Memory B cell (primary cell): ENCODE data around the gene ATP9A.

Source experiments
- ATAC-seq: fragments of 150-1000 bp; cut with Tn5 transposase; 2 replicates; pipeline ENCODE4 v1.10.0; 2021; ENCODE audit warnings: low read depth, mild to moderate bottlenecking, moderate library complexity
- DNase-seq, 2 donors: peaks; one replicate each; pipeline ENCODE4 v3.0.0; 2022; ENCODE audit warnings: low spot score in 2 of 2
- H3K27ac Mint-ChIP-seq: one replicate; pipeline ENCODE4 v1.8.0; 2022; ENCODE audit warnings: mild to moderate bottlenecking, moderate library complexity, mixed read lengths
- H3K27me3 Mint-ChIP-seq: one replicate; pipeline ENCODE4 v1.8.0; 2022; ENCODE audit warnings: mixed read lengths
- H3K36me3 Mint-ChIP-seq: one replicate; pipeline ENCODE4 v1.8.0; 2022; ENCODE audit warnings: mild to moderate bottlenecking, mixed read lengths
- H3K4me1 Mint-ChIP-seq: one replicate; pipeline ENCODE4 v1.8.0; 2022; ENCODE audit warnings: mixed read lengths
- H3K4me3 Mint-ChIP-seq: one replicate; pipeline ENCODE4 v1.8.0; 2022; ENCODE audit warnings: mild to moderate bottlenecking, moderate library complexity, mixed read lengths
- H3K9me3 Mint-ChIP-seq: one replicate; pipeline ENCODE4 v1.8.0; 2022; ENCODE audit warnings: mixed read lengths

Gene ATP9A

DNA sequence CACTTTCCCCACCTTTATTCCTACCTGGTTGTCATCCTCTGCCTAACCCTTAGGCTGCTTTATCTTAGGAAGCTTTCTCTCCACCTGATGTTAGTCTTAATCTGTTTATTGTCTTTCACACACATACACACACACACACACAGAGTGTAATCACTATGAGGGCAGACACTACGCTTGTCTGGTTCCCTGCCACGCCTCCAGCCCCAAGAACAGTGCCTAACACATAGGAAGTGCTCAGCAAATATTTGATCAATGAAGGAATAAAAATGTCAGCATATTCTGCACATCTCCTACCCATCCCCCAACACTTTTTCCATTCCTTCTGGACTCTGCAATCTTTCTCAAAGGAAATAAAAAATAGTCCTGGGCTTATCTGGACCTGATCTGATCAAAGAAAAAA lies 174.6 kb downstream of the ATP9A start:
- H3K36me3 Mint-ChIP-seq: peaks cover 2% of the 10 kb centered on the region
- H3K27ac Mint-ChIP-seq: no peak overlapping the region
- no peaks in the 10 kb centered on the region for H3K9me3 Mint-ChIP-seq
- DNase-seq (no peak), ATAC-seq (no peak)
- H3K27me3 Mint-ChIP-seq: peaks cover 9% of the 10 kb centered on the region
- H3K4me1 Mint-ChIP-seq: peaks cover 10% of the 10 kb centered on the region
- no peak overlapping the region for H3K4me3 Mint-ChIP-seq

DNA sequence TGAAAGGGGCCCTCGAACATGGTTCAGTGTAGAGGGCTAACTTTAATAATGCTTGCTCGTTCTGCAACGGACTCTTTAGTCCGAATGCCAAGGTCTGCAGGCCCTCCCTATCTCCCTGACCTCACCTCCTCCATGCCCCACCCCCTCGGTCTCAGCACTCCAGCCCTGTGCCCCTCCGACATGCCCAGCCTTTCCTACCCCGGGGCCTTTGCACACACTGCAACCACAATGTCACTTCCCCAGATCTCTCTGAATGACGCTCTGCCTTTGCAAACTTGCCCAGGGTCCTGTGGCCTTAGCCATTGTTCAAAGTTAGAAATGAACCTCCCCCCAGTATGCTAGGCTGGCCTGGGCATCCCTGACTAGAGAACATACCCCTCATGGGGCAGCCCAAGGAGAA lies 175.6 kb downstream of the ATP9A start:
- peaks cover 8% of the 10 kb centered on the region for H3K27me3 Mint-ChIP-seq
- ATAC-seq (no peak), DNase-seq (no peak)
- no peak overlapping the region for H3K27ac Mint-ChIP-seq
- peaks cover 2% of the 10 kb centered on the region for H3K36me3 Mint-ChIP-seq
- H3K9me3 Mint-ChIP-seq: no peaks in the 10 kb centered on the region
- H3K4me3 Mint-ChIP-seq: no peak overlapping the region
- H3K4me1 Mint-ChIP-seq: peaks cover 10% of the 10 kb centered on the region

DNA sequence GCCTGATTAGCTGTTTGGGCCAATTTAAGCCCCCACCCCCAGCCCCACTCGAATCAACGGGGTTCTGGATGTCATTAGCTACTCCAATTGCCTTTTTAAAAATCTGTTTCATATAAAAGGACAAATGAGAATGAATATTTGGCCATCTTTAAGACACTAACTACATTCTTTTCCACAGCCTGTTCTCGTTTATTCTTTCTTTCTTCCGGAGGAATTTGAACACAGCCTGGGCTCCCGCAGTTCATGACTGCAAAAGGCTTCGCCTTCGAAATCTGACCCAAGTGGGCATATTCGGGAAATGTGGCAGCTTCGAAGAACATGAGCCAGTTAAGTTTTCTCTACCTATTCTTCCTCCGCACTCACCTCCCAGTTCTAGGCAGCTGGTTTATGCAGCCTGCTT lies 176.3 kb downstream of the ATP9A start:
- Mint-ChIP-seq H3K27ac (no peak overlapping the region), H3K4me3 (no peak overlapping the region), H3K4me1 (peaks cover 10% of the 10 kb centered on the region), H3K27me3 (peaks cover 8% of the 10 kb centered on the region), H3K36me3 (peaks cover 2% of the 10 kb centered on the region), H3K9me3 (no peaks in the 10 kb centered on the region)
- no peak for DNase-seq
- no peak for ATAC-seq

- no peak overlapping the region for H3K4me3 Mint-ChIP-seq
- H3K9me3 Mint-ChIP-seq: no peaks in the 10 kb centered on the region
- no peak for DNase-seq
Observed at GRCh38 chr20:51588762-51589161, 179.4 kb downstream of the ATP9A start.

DNA sequence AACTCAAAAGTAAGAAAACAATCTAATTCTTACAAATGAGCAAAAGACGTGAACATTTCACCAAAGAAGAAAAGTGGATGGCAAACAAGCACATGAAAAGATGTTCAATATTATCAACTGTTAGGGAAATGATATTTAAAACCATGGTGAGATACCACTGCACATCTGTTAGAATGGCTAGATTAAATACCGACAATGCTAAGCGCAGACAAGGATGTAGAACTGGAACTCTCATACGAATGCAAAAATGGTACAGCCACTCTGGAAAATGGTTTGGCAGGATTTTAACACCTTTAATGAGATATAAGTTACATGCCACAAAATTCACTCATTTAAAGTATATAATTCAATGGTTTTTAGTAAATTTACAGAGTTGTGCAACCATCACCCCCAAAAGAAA lies 181.0 kb downstream of the ATP9A start:
- ATAC-seq: no peak
- Mint-ChIP-seq H3K4me3 (no peak overlapping the region), H3K27ac (no peak overlapping the region), H3K27me3 (peaks cover 10% of the 10 kb centered on the region), H3K4me1 (peaks cover 9% of the 10 kb centered on the region), H3K36me3 (no peaks in the 10 kb centered on the region), H3K9me3 (no peaks in the 10 kb centered on the region)
- no peak for DNase-seq

More at GRCh38 chr20:51588762-51589161, 179.4 kb downstream of the ATP9A start:
- ATAC-seq: no peak
- Mint-ChIP-seq H3K4me1 (peaks cover 9% of the 10 kb centered on the region), H3K27me3 (peaks cover 13% of the 10 kb centered on the region), H3K27ac (no peak overlapping the region), H3K36me3 (peaks cover 2% of the 10 kb centered on the region)

DNA sequence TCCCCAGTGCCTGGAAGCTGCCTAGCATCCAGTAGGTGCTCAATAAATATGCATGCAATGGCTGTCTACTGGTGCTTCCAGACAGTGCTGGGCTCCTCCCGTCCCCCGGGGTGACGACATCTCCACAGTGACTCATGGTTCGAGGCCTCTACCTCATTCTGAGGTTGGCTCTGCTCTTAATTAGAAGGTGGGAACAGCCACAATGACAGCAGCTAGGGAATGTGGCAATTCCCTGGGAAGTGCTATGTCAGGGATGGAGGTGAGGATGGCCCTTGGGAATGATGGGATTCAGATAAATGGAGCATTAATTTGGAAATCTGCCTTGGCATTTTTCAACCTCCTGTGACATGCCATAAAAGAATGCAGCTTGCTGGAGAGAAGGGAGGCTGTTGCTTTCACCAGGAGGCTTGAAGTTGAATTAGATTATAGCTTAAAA lies 182.2 kb downstream of the ATP9A start:
- H3K36me3 Mint-ChIP-seq: no peaks in the 10 kb centered on the region
- no peak overlapping the region for H3K27ac Mint-ChIP-seq
- H3K27me3 Mint-ChIP-seq: peaks cover 10% of the 10 kb centered on the region
- ATAC-seq (no peak), DNase-seq (no peak)
- H3K4me1 Mint-ChIP-seq: peaks cover 11% of the 10 kb centered on the region
- H3K9me3 Mint-ChIP-seq: no peaks in the 10 kb centered on the region
- no peak overlapping the region for H3K4me3 Mint-ChIP-seq

DNA sequence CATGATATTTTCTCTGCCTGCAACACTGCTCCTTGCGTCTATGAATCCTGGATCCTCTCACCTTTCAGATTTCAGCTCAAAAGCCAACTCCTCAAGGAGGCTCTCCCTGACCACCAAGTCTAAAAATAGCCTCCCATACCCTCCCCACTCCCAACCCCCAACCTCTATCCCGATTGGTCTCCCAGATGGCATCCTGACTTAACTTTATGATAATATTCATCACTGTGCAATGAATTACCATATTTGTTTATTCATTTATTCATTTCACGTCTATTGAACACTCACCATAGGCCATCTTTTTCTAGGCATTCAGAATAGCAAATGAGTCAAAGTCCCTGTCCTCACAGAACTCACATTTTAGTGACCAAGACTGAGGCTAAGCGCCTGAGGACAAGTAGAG lies 183.0 kb downstream of the ATP9A start:
- peaks cover 10% of the 10 kb centered on the region for H3K27me3 Mint-ChIP-seq
- DNase-seq: no peak
- peaks cover 15% of the 10 kb centered on the region for H3K4me1 Mint-ChIP-seq
- H3K4me3 Mint-ChIP-seq: no peak overlapping the region
- H3K9me3 Mint-ChIP-seq: no peaks in the 10 kb centered on the region
- no peaks in the 10 kb centered on the region for H3K36me3 Mint-ChIP-seq
- no peak overlapping the region for H3K27ac Mint-ChIP-seq
- no peak for ATAC-seq

DNA sequence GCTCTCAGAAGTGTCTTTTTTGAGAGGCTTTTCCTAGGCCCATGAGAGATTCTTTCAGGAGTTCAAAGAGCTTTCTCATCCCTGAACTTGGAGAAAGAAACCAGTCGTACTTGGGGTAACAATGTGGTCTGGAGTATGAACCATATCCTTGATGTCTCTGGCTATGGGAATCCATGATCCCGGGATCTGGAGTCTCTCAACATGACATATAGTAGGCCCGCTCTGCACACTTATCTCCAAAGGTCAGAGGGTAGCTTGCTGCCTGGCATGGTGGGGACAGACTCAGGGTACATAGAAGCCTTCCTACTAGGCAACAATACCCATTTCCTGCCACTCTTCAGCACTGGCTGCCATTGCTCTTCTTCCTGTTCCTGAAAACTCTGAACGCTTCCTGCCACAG lies 183.5 kb downstream of the ATP9A start:
- peaks cover 15% of the 10 kb centered on the region for H3K4me1 Mint-ChIP-seq
- no peaks in the 10 kb centered on the region for H3K9me3 Mint-ChIP-seq
- DNase-seq (no peak), ATAC-seq (no peak)
- no peak overlapping the region for H3K4me3 Mint-ChIP-seq
- H3K27me3 Mint-ChIP-seq: peaks cover 12% of the 10 kb centered on the region
- no peaks in the 10 kb centered on the region for H3K36me3 Mint-ChIP-seq
- H3K27ac Mint-ChIP-seq: no peak overlapping the region

GRCh38 chr20:51584116-51584515 lies 184.1 kb downstream of the ATP9A start:
- Mint-ChIP-seq H3K27me3 (peaks cover 14% of the 10 kb centered on the region), H3K4me3 (no peak overlapping the region), H3K4me1 (peaks cover 15% of the 10 kb centered on the region), H3K27ac (no peak overlapping the region), H3K36me3 (no peaks in the 10 kb centered on the region), H3K9me3 (no peaks in the 10 kb centered on the region)
- DNase-seq: no peak
- ATAC-seq: no peak

GRCh38 chr20:51583499-51583898 lies 184.7 kb downstream of the ATP9A start:
- Mint-ChIP-seq H3K4me1 (peaks cover 15% of the 10 kb centered on the region), H3K4me3 (no peak overlapping the region), H3K27ac (no peak overlapping the region), H3K27me3 (peaks cover 14% of the 10 kb centered on the region), H3K36me3 (no peaks in the 10 kb centered on the region), H3K9me3 (no peaks in the 10 kb centered on the region)
- DNase-seq (no peak), ATAC-seq (no peak)

GRCh38 chr20:51583073-51583472 lies 185.1 kb downstream of the ATP9A start:
- DNase-seq (no peak), ATAC-seq (no peak)
- peaks cover 11% of the 10 kb centered on the region for H3K27me3 Mint-ChIP-seq
- no peaks in the 10 kb centered on the region for H3K9me3 Mint-ChIP-seq
- H3K4me3 Mint-ChIP-seq: no peak overlapping the region
- H3K4me1 Mint-ChIP-seq: peaks cover 15% of the 10 kb centered on the region
- H3K27ac Mint-ChIP-seq: no peak overlapping the region
- no peaks in the 10 kb centered on the region for H3K36me3 Mint-ChIP-seq

GRCh38 chr20:51581571-51581970 lies 186.6 kb downstream of the ATP9A start:
- ATAC-seq: no peak
- Mint-ChIP-seq H3K36me3 (no peaks in the 10 kb centered on the region), H3K27me3 (peaks cover 11% of the 10 kb centered on the region), H3K4me1 (peaks cover 13% of the 10 kb centered on the region), H3K27ac (no peak overlapping the region), H3K9me3 (no peaks in the 10 kb centered on the region), H3K4me3 (no peak overlapping the region)
- no peak for DNase-seq

DNA sequence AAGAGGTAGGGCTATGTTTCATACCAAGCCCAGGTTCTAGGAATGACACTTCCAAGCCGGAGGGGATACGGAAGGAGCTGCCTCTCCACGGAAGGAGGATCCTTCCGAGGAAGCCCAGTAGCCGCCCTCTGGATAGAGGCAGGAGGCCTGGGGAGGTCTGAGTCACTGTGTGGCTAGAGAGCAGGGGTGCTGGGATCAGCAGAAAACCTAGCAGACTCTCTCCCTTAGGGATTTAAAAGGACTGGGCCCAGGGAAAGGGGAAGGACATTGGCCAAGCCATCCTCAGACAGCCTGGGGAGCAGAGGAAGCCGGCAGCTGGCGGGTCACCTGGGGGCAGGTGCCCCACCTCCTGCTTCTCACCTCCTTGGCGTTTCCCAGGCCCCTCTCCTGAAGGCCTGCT lies 189.1 kb downstream of the ATP9A start:
- Mint-ChIP-seq H3K36me3 (no peaks in the 10 kb centered on the region), H3K4me3 (no peak overlapping the region), H3K27ac (no peak overlapping the region), H3K4me1 (peaks cover 7% of the 10 kb centered on the region), H3K27me3 (peaks cover 6% of the 10 kb centered on the region), H3K9me3 (peaks cover 4% of the 10 kb centered on the region)
- DNase-seq: no peak
- no peak for ATAC-seq

DNA sequence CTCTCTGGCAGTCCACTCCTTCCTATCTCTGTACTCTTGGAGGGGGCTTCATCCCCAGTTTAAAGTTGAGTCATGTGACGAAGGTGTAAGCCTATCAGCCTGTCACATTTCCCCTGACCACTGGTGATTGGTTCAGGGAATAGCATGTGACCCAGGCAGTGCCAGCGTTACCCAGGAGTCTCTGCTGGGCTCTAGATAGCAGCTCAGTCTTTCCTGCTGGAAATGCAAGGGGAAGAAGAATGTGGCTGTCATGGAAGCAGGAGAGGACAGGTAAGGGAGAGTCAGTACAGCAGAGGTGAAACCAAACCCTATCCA lies 190.1 kb downstream of the ATP9A start:
- no peak for DNase-seq
- Mint-ChIP-seq H3K4me1 (peaks cover 7% of the 10 kb centered on the region), H3K27ac (no peak overlapping the region), H3K9me3 (peaks cover 4% of the 10 kb centered on the region), H3K27me3 (peaks cover 6% of the 10 kb centered on the region), H3K4me3 (no peak overlapping the region), H3K36me3 (no peaks in the 10 kb centered on the region)
- ATAC-seq: no peak

DNA sequence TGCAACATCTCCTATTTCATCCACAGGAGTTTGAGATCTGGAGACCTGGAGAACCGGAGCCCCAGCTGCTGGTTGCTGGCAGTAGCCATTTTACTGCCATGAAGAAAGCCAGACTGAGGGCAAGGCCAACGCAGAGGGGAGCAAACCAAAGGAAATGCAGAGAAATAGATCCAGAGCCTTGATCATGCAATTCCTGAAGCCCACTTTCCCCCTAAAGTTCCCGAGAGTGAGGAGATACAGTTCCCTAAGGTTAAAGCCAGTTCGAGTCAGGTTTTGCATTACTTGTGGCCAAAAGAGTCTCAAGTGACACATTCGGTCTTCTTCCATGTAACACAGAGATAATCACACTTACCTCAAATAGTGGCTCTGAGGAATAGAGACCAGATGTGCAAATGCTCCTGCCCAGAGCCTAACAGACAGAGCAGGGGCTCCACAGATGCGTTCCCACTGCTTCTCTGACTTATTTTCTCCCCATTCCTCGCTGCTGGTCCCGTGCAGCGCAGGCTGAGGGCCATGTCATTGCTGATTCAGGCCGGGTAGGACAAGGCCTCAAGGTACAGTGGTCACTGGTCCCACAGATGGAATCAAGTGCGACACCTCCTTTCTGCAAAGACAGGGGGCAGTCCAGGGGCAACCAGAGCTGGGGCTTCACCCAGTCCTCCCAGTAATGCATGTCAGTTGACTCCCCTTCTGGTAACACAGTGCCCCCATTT lies 190.6 kb downstream of the ATP9A start:
- Mint-ChIP-seq H3K27ac (no peak overlapping the region), H3K9me3 (peaks cover 4% of the 10 kb centered on the region), H3K36me3 (no peaks in the 10 kb centered on the region), H3K4me3 (no peak overlapping the region), H3K4me1 (peaks cover 7% of the 10 kb centered on the region), H3K27me3 (peaks cover 6% of the 10 kb centered on the region)
- no peak for DNase-seq
- no peak for ATAC-seq
